ENCODE measurements around the gene WNK1.

GRCh38 chr12:751999-752694, at the start of gene WNK1:
- TF ChIP-seq EZH2phosphoT487 (IDR thresholded peaks at IDR 0.05; ENCODE audit: insufficient read depth, low read depth) = no peak
- no peak for TF ChIP-seq EZH2 (IDR thresholded peaks at IDR 0.05; ENCODE audit: insufficient read depth, poor library complexity, severe bottlenecking)
